NCI-H2107 (cell line): ENCODE data around the gene TUT7.

Experiments
- DNase-seq: peaks from one replicate; lab custom pipeline; 2025; lab: John Stamatoyannopoulos, UW

Gene TUT7

DNA sequence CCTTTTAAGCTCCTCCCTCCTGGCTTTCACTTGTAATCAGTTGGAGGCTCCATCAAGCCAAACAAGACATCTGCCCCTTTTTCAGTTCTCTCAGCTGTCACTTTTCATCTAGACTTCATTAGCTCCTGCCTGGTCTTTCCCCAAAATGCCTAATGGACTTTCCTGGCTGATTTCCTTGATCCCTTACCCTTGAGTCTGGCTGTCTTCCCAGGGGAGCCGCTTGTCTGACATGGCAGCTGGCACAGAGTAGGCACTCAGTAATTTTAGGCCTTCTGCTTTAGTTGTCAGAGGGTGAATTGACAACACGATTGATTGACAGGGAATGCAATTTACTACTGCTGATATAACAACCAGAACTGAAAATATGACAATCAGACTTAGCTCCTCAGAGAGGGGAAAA is 96.8 kb downstream of the TUT7 start:
- DNase-seq = no peak

DNA sequence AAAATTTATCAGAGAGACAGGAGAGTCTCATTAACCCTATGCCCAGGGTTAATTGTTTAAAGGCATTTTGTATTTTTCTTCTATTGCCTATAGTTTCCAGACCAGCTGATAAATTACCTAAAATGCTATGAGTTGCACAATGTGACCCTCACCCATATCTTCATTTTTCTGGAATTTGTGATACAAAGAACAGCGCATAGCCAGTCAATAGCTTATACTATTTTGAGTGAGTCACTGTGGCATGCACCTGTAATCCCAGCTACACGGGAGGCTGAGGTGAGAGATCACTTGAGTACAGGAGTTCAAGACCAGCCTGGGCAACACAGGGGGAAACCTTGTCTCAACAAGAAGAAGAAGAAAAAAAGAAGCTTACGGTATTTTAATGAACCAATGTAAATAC is 97.6 kb downstream of the TUT7 start:
- no peak for DNase-seq

DNA sequence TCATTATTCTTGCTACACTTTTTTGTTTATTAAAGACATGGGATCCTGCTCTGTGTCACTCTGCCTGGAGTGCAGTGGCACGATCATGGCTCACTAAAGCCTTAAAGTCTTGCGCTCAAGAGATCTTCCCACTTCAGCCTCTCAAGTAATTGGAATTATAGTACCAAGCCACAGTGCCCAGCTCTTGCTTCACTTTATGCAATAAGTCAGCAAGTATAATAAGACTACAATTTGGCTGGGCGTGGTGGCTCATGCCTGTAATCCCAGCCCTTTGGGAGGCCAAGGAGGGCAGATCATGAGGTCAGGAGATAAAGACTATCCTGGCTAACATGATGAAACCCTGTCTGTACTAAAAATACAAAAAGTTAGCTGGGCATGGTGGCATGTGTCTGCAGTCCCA is 100.6 kb downstream of the TUT7 start:
- DNase-seq = no peak

DNA sequence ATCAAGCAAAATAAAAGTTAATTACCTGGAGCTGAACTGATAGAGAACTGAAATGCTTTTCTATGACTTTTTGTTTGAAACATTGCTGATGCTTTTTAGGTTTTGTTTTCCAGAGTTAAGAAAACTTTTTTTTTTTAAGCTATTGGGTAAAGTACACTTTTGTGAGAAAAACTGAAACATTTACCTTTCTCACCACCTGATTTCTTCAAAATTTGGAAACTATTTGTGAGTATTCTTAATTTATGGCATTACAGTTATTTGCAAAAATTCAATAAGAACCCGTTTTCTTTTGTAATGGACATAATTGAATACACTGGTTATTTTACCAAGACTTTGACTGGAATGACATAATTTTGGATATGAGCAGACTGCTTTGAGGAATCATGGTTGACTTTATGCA is 101.3 kb downstream of the TUT7 start:
- no peak for DNase-seq

DNA sequence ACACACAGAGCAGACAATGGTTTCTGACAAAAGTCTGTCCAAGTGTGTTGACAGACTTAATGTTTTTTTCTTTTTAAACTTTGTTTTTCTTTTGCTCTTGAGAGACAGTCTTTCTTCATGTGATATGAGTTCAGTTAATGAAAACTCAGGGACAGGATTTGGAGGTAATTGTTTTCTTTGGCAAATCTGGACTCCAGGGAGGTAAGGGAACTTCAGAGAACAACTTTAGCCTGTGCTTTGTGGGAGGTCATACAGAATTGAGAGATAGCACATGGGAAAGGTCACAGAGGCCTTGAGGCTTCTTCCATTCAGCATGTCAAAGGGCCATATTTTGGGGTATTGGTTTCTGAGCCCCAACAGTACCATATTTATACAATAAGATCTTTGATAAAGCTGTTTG is 104.1 kb downstream of the TUT7 start:
- DNase-seq = no peak

DNA sequence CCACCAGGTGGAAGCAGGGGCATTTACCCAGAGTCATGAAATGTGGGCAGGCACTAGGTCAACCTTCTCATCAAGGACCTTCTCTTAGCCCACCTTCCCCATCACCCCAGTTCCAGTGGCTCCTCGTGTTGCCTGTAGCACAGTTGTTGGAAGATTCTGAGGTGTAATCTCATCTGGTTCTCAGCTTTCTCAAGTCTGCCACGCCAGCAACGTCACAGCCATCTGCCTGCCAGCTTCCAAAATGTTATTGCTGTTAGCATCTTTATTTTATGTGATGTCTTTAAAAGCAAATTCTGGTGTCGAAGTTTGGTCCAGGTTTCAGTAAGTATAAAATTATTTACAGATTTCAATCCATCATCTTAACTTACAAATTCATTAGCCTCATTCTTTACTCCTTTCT is 105.5 kb downstream of the TUT7 start:
- DNase-seq = no peak

DNA sequence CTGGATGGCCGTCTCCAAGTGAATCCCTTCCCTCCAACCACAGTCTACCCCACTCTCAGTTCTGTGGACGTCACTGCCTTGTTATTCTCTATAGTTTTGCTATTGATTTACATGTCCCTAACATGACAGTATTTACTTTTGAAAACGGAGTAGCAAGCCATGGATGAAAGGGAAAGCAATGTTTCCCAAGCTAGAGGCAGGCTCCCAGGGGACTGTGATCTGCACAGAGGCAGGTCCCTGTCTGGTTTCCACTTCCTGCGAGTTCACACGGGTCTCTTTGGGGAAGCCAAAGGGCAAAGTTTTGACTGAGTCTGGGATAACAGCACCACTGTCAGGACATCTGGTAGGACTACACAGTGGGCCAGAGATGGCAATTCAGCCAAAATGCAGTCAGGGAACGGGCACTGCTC is 107.5 kb downstream of the TUT7 start:
- no peak for DNase-seq

DNA sequence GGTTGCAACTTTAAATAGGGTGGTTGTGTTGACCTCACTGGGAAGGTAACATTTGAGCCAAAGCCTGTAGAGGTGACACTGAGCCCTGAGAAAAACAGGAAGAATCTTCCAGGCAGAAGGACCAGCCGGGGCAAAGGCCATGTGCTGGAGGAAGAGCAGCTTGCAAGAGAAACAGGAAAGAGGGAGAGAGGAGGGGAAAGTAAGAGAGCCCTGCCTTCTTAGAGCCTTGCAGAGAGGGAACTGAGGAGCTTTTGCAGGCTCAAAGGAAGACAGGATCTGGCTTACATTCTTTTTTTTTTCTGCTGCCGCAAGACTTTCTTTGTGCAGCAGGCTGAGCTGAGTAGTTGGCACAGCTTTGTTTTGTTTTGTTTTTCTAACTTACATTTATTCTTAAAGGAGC is 112.1 kb downstream of the TUT7 start:
- no peak for DNase-seq

DNA sequence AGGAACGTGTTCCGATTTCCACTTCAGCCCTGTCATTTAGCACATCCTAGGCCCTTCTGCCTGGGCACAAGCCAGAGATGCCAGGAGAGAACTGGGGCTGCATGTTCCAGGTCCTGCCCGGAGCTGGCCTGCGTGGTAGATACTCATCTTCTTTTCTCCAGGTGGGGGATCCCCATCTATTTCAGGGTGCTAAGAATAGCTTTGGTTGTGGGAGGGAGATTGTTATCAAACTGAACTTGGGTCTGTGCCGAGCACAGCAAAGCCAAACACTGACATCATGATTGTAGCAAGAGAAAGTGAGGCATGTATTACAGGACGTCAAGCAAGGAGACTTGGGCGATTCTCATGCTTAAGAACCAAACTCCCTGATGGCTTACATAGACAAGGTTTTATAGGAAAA is 113.0 kb downstream of the TUT7 start:
- DNase-seq = no peak

DNA sequence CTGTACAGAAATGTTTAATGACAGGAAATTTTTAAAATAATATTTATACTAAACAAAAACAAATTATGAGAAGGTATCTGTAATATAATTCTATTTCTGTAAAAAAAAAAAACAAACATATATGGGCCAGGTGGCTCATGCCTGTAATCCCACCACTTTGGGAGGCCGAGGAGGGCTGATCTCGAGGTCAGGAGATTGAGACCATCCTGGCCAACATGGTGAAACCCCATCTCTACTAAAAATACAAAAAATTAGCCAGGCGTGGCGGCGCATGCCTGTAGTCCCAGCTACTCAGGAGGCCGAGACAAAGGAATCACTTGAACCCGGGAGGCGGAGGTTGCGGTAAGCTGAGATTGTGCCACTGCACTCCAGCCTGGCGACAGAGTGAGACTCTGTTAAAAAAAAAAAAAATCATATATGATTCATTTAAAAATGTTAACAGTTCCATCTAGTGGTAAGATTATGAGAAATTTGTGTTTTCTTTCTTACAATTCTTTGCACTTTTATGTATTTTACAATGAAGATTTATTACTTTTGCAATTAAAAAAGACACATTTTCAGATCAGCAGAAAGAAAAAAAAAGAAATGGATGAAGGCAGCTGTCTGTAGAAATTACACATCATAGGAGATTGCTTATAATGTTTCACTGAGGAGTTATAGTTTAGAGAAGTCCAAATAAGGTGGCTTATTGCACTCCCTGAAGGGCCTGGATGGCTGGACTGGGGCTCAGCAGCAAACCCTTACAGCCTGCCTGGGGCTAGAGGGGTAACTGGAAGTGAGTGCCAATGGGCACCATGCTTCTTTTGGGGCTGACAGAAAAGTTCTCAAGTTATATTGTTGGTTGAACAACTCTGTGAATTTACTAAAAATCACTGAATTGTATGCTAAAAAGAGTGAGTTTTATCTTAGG is 115.1 kb downstream of the TUT7 start:
- DNase-seq = no peak
